HepG2 (cell line): ENCODE measurements around the gene DNAL4. TPM values are rescaled to one million over a fixed set of nuclear protein-coding genes. Genes with fewer than 3 reads are reported as not detected.

Source experiments
- ATAC-seq: fragments of 200-7000 bp; cut with Tn5 transposase; 3 replicates; pipeline ENCODE4 v1.9.1; 2020; ENCODE audit warnings: mild to moderate bottlenecking, moderate library complexity
- BruUV-seq: library from RNA; stranded (reverse); fragments of 400-500 nt; replicated peaks from 2 replicates; lab custom pipeline; 2021; lab: Mats Ljungman, UMichigan
- CTCF ChIA-PET: fragments of 300-600 bp; formaldehyde crosslinking; extraction: SDS; loops from one replicate; lab custom pipeline; 2021; ENCODE audit warnings: low total read pairs, inconsistent platforms, low intra/inter-chr PET ratio; lab: Yijun Ruan, JAX
- POLR2A ChIA-PET: fragments of 350-600 bp; sonication (Branson Sonifier 250); formaldehyde crosslinking; loops from one replicate; lab custom pipeline; 2020; ENCODE audit warnings: antibody characterized with exemption, inconsistent platforms; lab: Yijun Ruan, JAX
- DNase-seq: peaks from one replicate; pipeline ENCODE4 v3.0.0-alpha.2; 2015; ENCODE audit warnings: low spot score
- FAIRE-seq: peaks from 3 replicates; lab custom pipeline; 2011; peaks lifted over from hg19 to GRCh38; lab: Jason Lieb, UNC
- H2AFZ ChIP-seq: one replicate; pipeline ENCODE4 v1.6.1; 2011; ENCODE audit warnings: low read length, inconsistent platforms
- H3K27ac ChIP-seq: fragments of 300-600 bp; 3 replicates; pipeline ENCODE4 v1.8.0; 2011; ENCODE audit warnings: mixed run types, mild to moderate bottlenecking, mixed read lengths, low read length, inconsistent platforms; ENCODE audit not compliant: insufficient read depth; ENCODE audit errors: extremely low read length
- H3K27me3 ChIP-seq, 2 experiments: fragments of 200-600 bp in 1 of 2; 2 replicates in 1 of 2; 3 replicates in 1 of 2; pipeline versions ENCODE4 v1.6.0 to v1.8.0; 2011; ENCODE audit warnings: low read length in 2 of 2, mild to moderate bottlenecking in 2 of 2, moderate library complexity in 2 of 2, inconsistent platforms in 1 of 2; ENCODE audit not compliant: insufficient read depth in 2 of 2, control insufficient read depth in 1 of 2
- H3K36me3 ChIP-seq, 2 experiments: fragments of 200-600 bp in 1 of 2; replicated peaks in 1 of 2; 2 replicates in 1 of 2; 3 replicates in 1 of 2; pipeline versions ENCODE4 v1.5.1 to v1.8.0; 2011; ENCODE audit warnings: low read length in 2 of 2, inconsistent platforms in 1 of 2; ENCODE audit not compliant: insufficient read depth in 2 of 2, control insufficient read depth in 1 of 2
- H3K4me1 ChIP-seq: 2 replicates; pipeline ENCODE4 v1.5.1; 2012; ENCODE audit warnings: low read length, inconsistent platforms; ENCODE audit not compliant: insufficient read depth
- H3K4me2 ChIP-seq: 2 replicates; pipeline ENCODE4 v1.6.0; 2011; ENCODE audit warnings: low read depth, low read length, inconsistent platforms
- H3K4me3 ChIP-seq, 3 experiments: fragments of 200-600 bp in 1 of 3; sonication (generic), shearing (Covaris generic) in 1 of 3; replicated peaks in 1 of 3; 2 replicates each; pipeline ENCODE4 v1.5.1; 2011 to 2016; ENCODE audit warnings: low read length in 3 of 3, inconsistent platforms in 2 of 3, low read depth in 2 of 3, mild to moderate bottlenecking in 2 of 3, control low read depth in 1 of 3, mixed read lengths in 1 of 3; ENCODE audit not compliant: insufficient read depth in 1 of 3
- H3K79me2 ChIP-seq: one replicate; pipeline ENCODE4 v1.6.1; 2011; ENCODE audit warnings: low read length, inconsistent platforms; ENCODE audit not compliant: insufficient read depth
- H3K9ac ChIP-seq: 2 replicates; pipeline ENCODE4 v1.6.0; 2011; ENCODE audit warnings: mild to moderate bottlenecking, low read depth, low read length, inconsistent platforms; ENCODE audit not compliant: insufficient read depth
- H3K9me3 ChIP-seq: 2 replicates; pipeline ENCODE4 v1.5.1; 2012; ENCODE audit warnings: mild to moderate bottlenecking, low read length
- H4K20me1 ChIP-seq: 2 replicates; pipeline ENCODE4 v1.6.0; 2011; ENCODE audit warnings: inconsistent platforms, mild to moderate bottlenecking, low read length, moderate library complexity; ENCODE audit not compliant: insufficient read depth
- AGO2 ChIP-seq: fragments of 200-400 bp; formaldehyde crosslinking; optimal IDR thresholded peaks from 2 replicates; pipeline ENCODE3; 2017; ENCODE audit warnings: mild to moderate bottlenecking, low read depth, low read length, moderate library complexity
- DR1 ChIP-seq: sonication (generic); formaldehyde crosslinking; IDR thresholded peaks from 2 replicates; pipeline ENCODE4 v1.8.0; 2021; ENCODE audit warnings: mild to moderate bottlenecking, missing genetic modification reagents, inconsistent platforms
- GFI1 ChIP-seq: sonication (generic); formaldehyde crosslinking; IDR thresholded peaks from 2 replicates; pipeline ENCODE4 v1.5.0; 2020; ENCODE audit warnings: missing genetic modification reagents, mild to moderate bottlenecking, borderline replicate concordance
- HDAC1 ChIP-seq: sonication (generic); formaldehyde crosslinking; IDR thresholded peaks from 2 replicates; pipeline ENCODE4 v1.5.1; 2020; ENCODE audit warnings: mild to moderate bottlenecking, missing genetic modification reagents
- HOXA5 ChIP-seq: sonication (generic); formaldehyde crosslinking; IDR thresholded peaks from 2 replicates; pipeline ENCODE4 v1.4.0; 2020; ENCODE audit warnings: missing genetic modification reagents
- REPIN1 ChIP-seq: sonication (generic); formaldehyde crosslinking; IDR thresholded peaks from 2 replicates; pipeline ENCODE4 v1.8.0; 2022; ENCODE audit warnings: missing genetic modification reagents, low read depth, mild to moderate bottlenecking, borderline replicate concordance
- RFX5 ChIP-seq: IDR thresholded peaks from 2 replicates; pipeline ENCODE4 v1.6.1; 2011; ENCODE audit warnings: low read depth, low read length, improper control_type of control experiment
- RXRA ChIP-seq: sonication (generic); formaldehyde crosslinking; IDR thresholded peaks from 2 replicates; pipeline ENCODE4 v1.5.1; 2020; ENCODE audit warnings: missing genetic modification reagents
- SKI ChIP-seq: fragments of 450-650 bp; IDR thresholded peaks from one replicate; pipeline ENCODE4 v1.6.1; 2018; ENCODE audit warnings: mild to moderate bottlenecking; ENCODE audit not compliant: partially characterized antibody
- ZGPAT ChIP-seq: IDR thresholded peaks from 2 replicates; pipeline ENCODE4 v1.6.1; 2016; ENCODE audit warnings: mild to moderate bottlenecking
- ZNF101 ChIP-seq: sonication (generic); formaldehyde crosslinking; IDR thresholded peaks from 2 replicates; pipeline ENCODE4 v1.4.0; 2020; ENCODE audit warnings: mild to moderate bottlenecking, low read depth, missing genetic modification reagents, borderline replicate concordance
- ZNF451 ChIP-seq: sonication (generic); formaldehyde crosslinking; IDR thresholded peaks from 2 replicates; pipeline ENCODE4 v1.5.0; 2020; ENCODE audit warnings: mild to moderate bottlenecking, missing genetic modification reagents
- ZNF549 ChIP-seq: sonication (generic); formaldehyde crosslinking; IDR thresholded peaks from 2 replicates; pipeline ENCODE4 v1.5.0; 2020; ENCODE audit warnings: missing genetic modification reagents
- WGBS: methylation state at CpG from one replicate; pipeline ENCODE4 v1.1.6; 2017; ENCODE audit warnings: low lambda C conversion rate; 5-methylcytosine and 5-hydroxymethylcytosine counted together
- in situ Hi-C: cut with HindIII; loops from 2 replicates; pipeline ENCODE4 v1.10.0; 2017; ENCODE audit warnings: low pct_unique_long_range_greater_than_20kb; ENCODE audit not compliant: extremely low pct_ligation_motif_present
- intact Hi-C: fragments of 100-400 bp; cut with micrococcal nuclease; formaldehyde crosslinking; loops from one replicate; pipeline ENCODE4 v1.10.0; 2022; ENCODE audit not compliant: unreplicated experiment
- polyA plus RNA-seq, 8 experiments: library from polyadenylated mRNA; depleted of rRNA in 3 of 8; stranded (reverse) in 7 of 8; unstranded in 1 of 8; fragments of >200 nt; fragmentation: Illumina TruSeq in 4 of 8; extraction: Trizol in 4 of 8; gene quantifications; 2 replicates each; pipeline versions ENCODE4 v1.2.1 to v1.2.3, GENCODE V29; 2011 to 2016; ENCODE audit warnings: low read depth in 4 of 8, missing spikeins in 1 of 8, mixed read lengths in 1 of 8; ENCODE audit not compliant: insufficient read depth in 1 of 8
- total RNA-seq, 5 experiments: library from RNA; depleted of rRNA; stranded (reverse); fragments of >200 nt; fragmentation: Illumina TruSeq; extraction: Trizol; gene quantifications; 2 replicates each; pipeline ENCODE4 v1.2.3, GENCODE V29; 2016; ENCODE audit warnings: low read depth in 1 of 5
- TF ChIP-seq, protein P1 (sequence below): sonication (generic); formaldehyde crosslinking; IDR thresholded peaks from 2 replicates; pipeline ENCODE4 v1.5.1; 2020; ENCODE audit warnings: missing genetic modification reagents, mild to moderate bottlenecking, borderline replicate concordance
- TF ChIP-seq, protein P2 (sequence below): sonication (generic); formaldehyde crosslinking; IDR thresholded peaks from 2 replicates; pipeline ENCODE4 v1.8.0; 2022; ENCODE audit warnings: mild to moderate bottlenecking, missing genetic modification reagents, borderline replicate concordance
- TF ChIP-seq, protein P3 (sequence below): sonication (generic); formaldehyde crosslinking; conservative IDR thresholded peaks from 2 replicates; pipeline ENCODE4 v1.8.0; 2022; ENCODE audit warnings: mild to moderate bottlenecking, moderate library complexity, missing genetic modification reagents
- TF ChIP-seq, protein P4 (sequence below): sonication (generic); formaldehyde crosslinking; IDR thresholded peaks from 2 replicates; pipeline ENCODE4 v1.8.1; 2023; ENCODE audit warnings: mild to moderate bottlenecking, moderate library complexity, missing genetic modification reagents

Gene DNAL4
- total and polyA plus RNA-seq, 2 of the 13 experiments (the other 11 are each of a cell fraction or from before 2014, with no cell fraction given), result 8.0 to 10.7 TPM

DNA sequence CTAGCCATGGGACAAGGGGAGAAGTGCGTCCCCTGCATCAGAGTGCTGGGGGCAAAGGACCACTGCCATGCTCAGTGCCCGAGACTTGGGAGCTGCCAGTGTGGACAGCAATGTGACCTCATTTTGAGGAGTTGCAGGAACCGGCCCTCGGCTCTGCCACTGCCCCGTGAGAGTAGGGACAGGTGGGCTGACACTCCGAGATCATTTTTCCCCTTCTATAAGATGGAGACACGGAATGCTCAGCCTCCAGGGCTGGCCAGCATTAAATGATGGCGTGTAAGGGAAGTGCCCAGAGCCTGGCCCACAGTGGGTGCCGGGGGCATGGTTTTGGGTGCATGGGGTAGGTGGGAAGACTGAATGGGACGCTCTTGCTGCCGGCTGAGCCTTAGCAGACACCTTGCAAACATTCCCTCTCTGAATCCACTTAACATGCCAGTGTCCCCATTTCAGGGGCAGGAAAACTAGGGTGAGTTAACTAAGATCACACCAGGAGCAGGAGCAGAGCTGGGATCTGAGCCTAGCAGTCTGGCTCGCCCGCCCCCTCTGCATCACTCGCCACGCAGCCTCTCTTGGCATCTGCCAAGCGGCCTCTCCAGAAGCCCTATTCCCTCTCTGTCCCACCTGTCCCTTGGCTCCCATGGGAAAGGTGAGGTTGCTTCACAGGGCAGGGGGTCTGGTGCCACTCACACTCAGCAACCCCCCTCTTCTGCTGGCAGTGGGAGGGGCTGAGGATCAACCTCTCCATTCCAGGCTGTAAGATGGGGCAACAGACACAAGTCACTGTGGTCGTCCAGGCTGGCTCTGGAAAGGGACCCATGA is 36.3 kb upstream of the DNAL4 start:
- H3K27ac ChIP-seq, result no peak overlapping the region
- no peaks in the 10 kb centered on the region for H3K79me2 ChIP-seq
- CTCF ChIA-PET, result no interaction called here
- POLR2A ChIA-PET, result no interaction called here
- DNase-seq (no peak), FAIRE-seq (no peak), ATAC-seq (no peak)
- H3K9ac ChIP-seq, result no peak overlapping the region
- H2AFZ ChIP-seq, result no peak overlapping the region
- WGBS, result 81% methylated on average over 13 of the region's 17 CpGs
- H3K4me2 ChIP-seq, result no peak overlapping the region
- H3K27me3 ChIP-seq, result no peaks in the 10 kb centered on the region
- intact Hi-C loops, result no loop called here
- H3K36me3 ChIP-seq, result no peaks in the 10 kb centered on the region
- H3K4me1 ChIP-seq, result no peaks in the 10 kb centered on the region
- no peak overlapping the region for H3K4me3 ChIP-seq
- in situ Hi-C loops, result no loop called here
- no TSS peak for BruUV-seq
- H4K20me1 ChIP-seq, result no peaks in the 10 kb centered on the region; the same call in 1 of the 2 replicates
- H3K9me3 ChIP-seq, result no peaks in the 10 kb centered on the region
- TF ChIP-seq, protein P1, sequence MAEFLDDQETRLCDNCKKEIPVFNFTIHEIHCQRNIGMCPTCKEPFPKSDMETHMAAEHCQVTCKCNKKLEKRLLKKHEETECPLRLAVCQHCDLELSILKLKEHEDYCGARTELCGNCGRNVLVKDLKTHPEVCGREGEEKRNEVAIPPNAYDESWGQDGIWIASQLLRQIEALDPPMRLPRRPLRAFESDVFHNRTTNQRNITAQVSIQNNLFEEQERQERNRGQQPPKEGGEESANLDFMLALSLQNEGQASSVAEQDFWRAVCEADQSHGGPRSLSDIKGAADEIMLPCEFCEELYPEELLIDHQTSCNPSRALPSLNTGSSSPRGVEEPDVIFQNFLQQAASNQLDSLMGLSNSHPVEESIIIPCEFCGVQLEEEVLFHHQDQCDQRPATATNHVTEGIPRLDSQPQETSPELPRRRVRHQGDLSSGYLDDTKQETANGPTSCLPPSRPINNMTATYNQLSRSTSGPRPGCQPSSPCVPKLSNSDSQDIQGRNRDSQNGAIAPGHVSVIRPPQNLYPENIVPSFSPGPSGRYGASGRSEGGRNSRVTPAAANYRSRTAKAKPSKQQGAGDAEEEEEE (CRISPR knock-in tag), result no peak
- TF ChIP-seq GFI1 (CRISPR knock-in tag) (no peak), HDAC1 (no peak), REPIN1 (no peak), HOXA5 (CRISPR knock-in tag) (no peak), ZGPAT (CRISPR knock-in tag) (no peak), ZNF101 (CRISPR knock-in tag) (no peak), DR1 (no peak), ZNF451 (CRISPR knock-in tag) (no peak), RXRA (CRISPR knock-in tag) (no peak), ZNF549 (CRISPR knock-in tag) (no peak), SKI (no peak), RFX5 (no peak), AGO2 (no peak)
- TF ChIP-seq, protein P2, sequence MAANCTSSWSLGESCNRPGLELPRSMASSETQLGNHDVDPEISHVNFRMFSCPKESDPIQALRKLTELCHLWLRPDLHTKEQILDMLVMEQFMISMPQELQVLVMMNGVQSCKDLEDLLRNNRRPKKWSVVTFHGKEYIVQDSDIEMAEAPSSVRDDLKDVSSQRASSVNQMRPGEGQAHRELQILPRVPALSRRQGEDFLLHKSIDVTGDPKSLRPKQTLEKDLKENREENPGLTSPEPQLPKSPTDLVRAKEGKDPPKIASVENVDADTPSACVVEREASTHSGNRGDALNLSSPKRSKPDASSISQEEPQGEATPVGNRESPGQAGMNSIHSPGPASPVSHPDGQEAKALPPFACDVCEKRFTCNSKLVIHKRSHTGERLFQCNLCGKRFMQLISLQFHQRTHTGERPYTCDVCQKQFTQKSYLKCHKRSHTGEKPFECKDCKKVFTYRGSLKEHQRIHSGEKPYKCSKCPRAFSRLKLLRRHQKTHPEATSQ, result no peak
- TF ChIP-seq, protein P3, sequence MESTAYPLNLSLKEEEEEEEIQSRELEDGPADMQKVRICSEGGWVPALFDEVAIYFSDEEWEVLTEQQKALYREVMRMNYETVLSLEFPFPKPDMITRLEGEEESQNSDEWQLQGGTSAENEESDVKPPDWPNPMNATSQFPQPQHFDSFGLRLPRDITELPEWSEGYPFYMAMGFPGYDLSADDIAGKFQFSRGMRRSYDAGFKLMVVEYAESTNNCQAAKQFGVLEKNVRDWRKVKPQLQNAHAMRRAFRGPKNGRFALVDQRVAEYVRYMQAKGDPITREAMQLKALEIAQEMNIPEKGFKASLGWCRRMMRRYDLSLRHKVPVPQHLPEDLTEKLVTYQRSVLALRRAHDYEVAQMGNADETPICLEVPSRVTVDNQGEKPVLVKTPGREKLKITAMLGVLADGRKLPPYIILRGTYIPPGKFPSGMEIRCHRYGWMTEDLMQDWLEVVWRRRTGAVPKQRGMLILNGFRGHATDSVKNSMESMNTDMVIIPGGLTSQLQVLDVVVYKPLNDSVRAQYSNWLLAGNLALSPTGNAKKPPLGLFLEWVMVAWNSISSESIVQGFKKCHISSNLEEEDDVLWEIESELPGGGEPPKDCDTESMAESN (CRISPR knock-in tag), result no peak
- TF ChIP-seq, protein P4, sequence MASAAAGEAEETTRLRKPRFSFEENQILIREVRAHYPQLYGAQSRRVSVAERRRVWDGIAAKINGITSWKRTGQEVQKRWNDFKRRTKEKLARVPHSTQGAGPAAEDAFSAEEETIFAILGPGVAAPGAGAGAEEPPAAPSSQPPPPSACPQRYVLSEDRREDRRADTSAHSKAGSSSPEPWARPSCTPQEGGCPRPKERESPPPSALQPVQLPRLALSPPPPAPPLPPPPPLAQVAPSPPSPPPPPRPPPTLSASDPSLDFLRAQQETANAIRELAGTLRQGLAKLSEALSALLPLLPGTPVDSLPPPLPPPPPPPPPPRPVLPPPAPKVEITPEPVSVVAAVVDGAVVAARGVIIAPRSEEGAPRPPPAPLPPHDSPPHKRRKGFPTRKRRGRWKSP (CRISPR knock-in tag), result no peak
